ENCODE results near the gene CD274.
"Not testable (repeated sequence)": the region's sequence is repeated elsewhere in the genome, so short reads cannot be mapped to it uniquely, and the experiment has no call there.

Gene CD274

DNA sequence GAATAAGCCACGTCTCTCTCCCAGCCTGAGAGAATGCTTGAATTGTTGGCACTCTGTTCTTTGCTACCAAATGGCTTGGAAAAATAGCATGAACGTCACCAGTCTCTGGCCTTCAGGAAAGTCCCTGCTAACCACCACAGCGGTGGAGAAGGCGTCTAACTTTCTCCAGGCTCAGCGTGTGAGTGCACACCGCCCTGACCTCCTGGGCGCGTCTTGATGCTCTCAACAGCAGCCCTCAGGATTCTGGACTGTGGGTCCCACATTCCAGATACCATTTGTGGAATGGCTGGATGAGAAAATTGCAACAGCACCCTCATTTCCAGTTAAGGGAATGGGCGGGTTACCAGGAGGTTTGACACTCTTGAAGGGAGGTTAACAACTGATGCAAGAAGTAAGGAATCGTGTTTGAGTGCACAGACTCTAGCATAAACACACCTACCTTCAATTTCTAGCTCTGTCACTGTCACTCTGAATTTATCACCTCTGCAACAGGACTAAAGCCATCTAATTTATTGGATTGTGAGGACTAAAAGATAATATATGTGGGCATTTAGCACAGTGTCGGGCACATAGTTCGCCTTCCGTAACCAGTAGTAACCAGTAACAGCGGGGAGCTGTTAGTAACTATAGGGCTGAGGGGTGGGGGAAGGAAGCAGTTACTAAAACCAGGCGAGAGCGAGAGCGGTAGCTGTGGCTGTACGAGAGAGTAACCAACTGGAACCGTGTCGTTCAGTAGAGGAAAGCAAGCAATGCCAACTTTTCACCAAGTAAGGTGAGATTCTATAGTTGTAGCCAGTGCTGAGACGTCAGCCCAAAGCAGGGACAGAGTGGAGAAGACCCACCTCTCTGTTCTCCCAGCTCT is 11.8 kb upstream of the CD274 start:
- ATAC-seq: peak; percentile 32 to 33

DNA sequence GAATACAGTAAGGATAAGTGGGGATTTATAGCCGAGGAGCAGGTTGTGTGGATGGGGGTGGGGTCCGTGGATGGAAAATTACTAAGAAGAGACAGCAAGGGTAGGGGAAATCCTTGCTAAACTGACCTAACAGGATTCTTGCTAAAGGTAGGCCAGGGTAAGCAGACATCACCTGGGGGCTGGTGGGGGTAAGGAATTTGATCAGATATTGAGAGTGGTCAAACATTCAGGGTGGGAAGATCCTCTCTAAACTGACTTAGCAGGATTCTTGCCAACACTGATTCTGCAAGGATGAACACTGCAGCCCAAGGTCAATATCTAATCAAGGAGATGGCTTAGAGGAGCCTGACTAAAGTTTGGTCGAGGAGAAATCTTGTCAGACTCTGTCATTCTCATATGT is 9.9 kb upstream of the CD274 start:
- no peak for ATAC-seq

DNA sequence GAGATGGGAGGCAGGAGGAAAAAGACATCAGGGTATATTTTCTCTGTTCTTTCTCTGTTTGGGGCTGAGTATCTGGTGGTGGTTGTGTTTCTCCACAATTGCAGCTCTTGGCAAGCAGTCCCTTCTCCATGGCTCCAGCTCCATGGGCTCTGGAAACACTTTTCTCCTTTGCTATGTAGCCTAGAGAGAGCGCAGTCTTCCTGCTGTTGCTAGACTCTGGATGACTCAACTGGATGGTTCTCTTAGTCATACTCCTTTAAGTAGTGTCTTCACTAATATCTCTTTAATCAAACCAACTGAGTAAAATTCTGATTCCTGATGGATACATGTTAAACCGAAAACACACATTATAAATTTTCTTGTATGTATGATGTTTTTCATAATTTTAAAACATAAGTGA is 9.3 kb upstream of the CD274 start:
- ATAC-seq: no peak

DNA sequence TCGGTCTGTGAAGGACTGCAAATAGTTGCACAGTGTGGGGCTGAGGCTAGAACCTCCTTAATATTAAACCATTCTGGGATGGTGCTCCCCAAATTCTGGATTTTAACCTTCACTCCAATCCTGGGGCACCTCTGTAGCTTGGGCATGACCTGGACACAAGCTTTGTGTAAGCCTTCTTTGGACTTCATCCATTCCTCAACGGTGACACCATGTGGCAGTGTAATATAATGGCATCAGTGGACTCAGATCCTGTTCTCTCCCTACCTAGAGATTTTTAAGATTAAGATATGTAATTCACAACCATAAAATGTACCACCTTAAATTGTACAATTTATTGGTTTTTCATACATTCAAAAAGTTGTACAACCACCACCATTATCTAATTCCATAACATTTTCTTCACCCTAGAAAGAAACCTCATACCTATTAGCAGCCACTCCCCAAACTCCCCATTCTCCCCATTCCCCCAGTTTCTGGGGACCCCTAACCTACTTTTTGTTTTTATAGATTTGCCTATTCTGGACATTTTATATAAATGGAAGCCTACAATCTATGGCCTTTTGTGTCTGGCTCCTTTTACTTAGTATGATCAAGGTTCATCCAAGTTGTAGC is 7.8 kb upstream of the CD274 start:
- ATAC-seq: no peak

DNA sequence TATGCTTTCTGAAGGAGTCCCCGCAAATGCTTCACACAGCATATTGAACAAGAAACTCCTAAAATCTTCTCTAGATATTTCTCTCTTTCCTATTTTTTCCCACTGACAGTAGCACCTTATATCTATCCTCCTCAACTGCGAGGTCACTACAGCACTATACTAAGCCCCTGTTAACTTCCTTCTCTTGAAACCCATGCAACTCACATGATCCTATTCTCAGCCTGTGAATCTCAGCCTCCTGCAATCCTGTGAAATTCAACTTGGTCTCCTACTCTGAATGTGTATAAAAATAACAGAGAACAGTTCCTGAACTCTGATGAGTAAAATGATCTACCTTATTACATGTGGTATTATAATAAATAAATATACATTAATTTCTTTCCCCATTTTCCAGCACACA is 6.5 kb upstream of the CD274 start:
- no peak for ATAC-seq

DNA sequence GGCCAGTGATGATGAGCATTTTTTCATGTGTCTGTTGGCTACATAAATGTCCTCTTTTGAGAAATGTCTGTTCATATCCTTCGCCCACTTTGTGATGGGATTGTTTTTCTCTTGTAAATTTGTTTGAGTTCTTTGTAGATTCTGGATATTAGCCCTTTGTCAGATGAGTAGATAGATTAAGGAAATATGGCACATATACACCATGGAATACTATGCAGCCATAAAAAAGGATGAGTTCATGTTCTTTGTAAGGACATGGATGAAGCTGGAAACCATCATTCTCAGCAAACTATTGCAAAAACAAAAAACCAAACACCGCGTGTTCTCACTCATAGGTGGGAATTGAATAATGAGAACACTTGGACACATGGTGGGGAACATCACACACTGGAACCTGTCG is 5.2 kb upstream of the CD274 start:
- ATAC-seq: not testable (repeated sequence)

DNA sequence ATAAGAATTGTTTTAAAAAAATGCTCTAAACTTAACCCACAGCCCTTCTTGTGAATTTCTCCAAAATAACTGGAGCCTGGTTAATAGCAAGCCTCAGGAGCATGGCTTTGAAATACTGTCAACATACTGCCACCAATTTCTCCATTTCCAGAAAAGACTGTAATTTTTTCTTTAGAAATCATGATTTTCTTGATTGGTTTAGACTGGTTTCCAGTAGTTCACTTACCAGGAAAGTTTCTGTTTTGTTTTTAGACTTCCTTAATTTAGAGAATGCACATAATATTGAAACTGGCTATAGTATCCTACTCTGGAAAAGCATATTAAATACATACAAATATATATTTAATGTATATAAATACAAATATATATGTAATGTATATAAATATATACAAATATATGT is 4.5 kb upstream of the CD274 start:
- ATAC-seq: no peak

DNA sequence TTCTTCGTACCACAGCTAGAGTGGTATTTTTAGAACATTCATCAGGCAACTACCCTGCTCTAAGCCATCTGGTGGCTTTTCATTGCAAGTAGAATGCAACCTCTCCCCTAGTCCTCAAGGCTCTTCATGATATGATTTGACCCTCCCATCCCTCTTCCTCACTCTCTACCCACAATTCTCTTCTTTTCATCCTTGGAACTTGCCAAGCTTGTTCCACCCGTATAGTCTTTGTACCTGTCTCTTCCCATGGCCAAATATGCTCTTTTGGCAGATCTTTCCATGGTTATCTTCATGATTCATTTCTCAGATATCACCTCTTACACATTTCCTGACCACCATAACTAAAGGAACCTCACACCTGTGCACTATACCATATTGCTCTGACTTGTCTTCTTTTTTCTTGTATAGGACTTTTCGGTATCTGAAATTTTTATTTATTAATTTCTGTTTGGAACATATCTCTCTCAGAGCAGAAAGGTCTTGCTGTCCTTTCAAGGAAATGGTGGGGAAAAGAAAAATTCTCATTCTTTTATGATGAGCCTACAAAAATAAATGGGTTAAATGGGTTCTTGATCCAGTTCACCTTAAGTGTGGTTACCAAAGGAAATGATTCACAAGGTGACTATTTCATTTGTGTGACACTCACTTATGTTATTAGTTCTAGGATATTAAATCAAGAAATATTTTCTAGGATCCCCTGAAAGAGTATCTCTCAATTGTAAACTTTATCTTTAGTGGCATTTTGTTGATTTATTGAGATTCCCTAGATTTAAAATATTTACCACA is 3.7 kb upstream of the CD274 start:
- peak; percentile 53 to 57 for ATAC-seq

DNA sequence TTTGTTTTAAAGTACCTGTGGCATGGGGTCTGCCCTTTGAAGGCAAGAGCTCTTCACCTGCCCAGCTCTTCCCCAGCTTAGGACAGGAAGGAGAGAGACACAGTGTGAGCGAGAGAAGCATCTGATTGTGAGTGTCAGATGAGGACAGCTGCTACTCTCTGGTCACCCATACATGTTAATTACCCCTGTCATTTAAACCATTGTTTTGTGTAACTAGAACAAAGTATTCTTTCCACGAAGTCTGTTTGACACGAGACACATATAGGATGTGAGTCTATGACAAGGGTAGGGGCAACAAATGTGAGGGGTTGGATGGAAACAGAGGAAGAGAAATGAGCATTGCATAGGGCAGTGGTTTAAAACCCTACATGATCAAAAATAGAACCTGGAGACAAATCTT is 3.0 kb upstream of the CD274 start:
- no peak for ATAC-seq

DNA sequence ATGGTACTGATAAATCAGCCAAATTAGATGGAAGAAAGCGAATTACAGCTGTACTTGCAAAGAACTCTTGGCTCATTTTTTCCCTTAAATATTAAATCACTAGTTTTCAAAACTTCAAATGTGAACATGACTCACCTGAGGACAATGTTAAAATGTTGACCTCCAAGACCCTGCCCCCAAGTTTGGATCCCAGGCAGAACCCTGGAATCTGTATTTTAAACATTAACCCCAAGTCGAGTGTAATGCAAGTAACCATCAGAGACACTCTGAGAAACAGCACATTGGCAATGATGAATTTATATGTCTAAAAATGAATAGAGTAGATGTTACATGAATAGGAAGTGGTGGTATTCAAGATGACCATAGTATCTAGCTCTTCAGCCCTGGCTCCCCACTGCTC is 2.3 kb upstream of the CD274 start:
- no peak for ATAC-seq

DNA sequence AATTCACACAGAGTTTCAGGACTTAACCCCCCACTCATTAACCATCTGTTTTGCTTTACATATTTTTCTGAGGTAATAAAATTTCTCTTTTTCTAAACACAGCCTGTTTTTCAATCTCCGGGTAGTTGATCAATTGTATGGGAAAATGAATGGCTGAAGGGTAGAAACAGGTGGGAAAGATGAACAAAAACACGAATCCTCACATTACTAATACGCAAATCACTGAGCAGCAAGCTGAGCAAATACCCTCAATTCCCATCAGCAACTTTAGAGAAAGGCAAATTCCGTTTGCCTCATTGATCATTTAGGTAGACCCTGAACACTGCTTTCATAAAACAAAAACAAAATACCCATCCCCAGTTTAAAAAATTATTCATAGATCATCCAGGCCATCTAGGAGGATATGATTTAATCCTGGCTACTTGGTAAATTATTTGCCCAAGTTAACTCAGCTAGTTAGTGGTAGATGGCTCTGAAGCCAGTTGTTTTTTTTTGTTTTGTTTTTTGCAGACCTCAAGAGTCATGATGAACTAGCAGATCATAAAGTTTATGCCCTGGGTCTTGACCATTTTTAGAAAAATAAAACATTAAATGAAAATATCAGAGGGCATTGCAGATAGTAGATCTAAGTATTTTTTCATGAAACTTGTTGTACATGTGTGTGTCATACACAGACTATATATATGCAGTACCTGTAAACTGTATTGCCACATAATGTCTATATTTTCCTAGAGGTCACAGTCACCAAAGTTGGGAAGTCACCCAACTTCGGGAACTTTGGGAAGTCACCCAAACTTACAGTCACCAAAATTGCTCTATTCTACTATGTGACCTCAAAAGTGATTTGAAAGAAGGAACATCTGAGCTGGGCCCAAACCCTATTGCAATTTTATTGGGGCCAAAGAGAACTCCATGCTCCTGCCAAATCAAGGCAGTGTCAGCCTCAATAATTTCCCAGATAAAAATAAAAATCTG is 1.6 kb upstream of the CD274 start:
- no peak for ATAC-seq

DNA sequence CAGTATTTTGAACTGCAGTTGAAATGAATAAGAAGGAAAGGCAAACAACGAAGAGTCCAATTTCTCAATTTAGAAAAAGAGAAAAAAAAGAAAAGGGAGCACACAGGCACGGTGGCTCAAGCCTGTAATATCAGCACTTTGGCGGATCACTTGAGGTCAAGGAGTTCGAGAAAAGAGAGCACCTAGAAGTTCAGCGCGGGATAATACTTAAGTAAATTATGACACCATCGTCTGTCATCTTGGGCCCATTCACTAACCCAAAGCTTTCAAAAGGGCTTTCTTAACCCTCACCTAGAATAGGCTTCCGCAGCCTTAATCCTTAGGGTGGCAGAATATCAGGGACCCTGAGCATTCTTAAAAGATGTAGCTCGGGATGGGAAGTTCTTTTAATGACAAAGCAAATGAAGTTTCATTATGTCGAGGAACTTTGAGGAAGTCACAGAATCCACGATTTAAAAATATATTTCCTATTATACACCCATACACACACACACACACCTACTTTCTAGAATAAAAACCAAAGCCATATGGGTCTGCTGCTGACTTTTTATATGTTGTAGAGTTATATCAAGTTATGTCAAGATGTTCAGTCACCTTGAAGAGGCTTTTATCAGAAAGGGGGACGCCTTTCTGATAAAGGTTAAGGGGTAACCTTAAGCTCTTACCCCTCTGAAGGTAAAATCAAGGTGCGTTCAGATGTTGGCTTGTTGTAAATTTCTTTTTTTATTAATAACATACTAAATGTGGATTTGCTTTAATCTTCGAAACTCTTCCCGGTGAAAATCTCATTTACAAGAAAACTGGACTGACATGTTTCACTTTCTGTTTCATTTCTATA is 602 bp upstream of the CD274 start:
- ATAC-seq: peak in 1 of 2 donors; percentile 0

DNA sequence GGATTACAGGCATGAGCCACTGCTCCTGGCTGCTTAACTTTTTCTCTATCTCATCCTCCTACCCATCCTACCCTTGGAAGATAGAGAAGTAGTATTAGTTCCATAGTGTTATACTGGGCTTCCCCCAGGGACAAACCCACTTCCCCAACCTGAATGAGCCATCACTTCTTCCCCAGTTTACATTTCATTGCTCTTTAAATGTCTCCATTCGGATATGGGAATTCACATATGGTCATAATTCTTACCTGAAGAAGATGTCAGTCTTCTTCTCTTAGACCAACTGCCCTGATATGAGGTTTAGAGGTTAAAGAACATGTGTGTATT is 1.9 kb downstream of the CD274 start:
- no peak for ATAC-seq

DNA sequence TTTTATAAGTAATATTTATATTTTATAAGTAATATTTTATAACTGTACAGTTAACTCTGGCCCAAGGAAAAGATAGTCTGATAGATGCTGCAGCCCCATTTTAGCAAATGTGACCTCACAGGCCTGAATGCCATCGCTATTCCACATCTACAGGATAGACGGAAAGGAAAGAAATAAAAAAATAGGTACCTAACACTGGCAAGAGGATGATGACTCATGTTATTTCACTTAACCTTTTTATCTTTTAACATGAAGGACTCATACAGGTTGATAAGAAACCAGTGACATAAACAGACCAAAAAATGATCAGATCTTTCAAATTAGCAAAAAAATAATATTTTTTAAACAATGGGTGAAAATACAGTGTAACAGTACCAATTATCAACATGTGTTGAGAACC is 2.7 kb downstream of the CD274 start:
- no peak for ATAC-seq

DNA sequence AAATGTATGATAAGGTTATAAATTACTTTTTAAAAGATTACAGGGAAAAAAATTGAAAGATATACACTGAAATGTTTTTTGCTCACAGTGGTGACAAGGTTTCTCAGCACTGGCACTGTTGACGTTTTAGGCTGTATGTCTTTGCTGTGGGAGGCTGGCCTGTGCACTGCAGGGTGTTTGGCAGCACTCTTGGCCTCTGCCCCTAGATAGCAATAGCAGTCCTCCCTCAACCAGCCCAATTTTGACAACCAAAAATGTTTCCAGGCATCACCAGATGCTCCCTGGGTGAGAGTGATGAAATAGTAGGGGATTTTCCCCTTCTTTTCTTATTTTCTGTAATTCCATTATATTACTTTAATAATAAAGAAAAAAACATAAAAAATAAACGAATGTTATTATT is 3.3 kb downstream of the CD274 start:
- no peak for ATAC-seq

DNA sequence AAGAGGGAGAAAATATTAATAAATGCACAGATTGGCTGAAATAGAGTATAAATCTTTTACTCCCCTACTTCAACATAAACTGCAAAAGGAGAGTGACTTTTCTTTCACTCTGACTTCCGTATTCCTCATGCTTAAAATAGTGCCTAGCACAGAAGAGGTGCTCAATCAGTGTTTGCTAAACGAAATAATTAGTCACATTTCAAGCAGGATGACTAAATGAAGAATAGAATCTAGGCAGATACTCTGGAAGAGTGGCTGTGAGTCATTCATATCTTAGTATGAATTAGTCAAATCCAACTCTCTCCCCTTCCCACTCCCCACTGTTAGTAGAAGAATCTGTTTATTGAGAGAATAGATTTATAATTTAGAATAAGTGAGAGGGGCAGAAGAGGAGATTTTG is 4.8 kb downstream of the CD274 start:
- ATAC-seq: peak; percentile 73 to 76

DNA sequence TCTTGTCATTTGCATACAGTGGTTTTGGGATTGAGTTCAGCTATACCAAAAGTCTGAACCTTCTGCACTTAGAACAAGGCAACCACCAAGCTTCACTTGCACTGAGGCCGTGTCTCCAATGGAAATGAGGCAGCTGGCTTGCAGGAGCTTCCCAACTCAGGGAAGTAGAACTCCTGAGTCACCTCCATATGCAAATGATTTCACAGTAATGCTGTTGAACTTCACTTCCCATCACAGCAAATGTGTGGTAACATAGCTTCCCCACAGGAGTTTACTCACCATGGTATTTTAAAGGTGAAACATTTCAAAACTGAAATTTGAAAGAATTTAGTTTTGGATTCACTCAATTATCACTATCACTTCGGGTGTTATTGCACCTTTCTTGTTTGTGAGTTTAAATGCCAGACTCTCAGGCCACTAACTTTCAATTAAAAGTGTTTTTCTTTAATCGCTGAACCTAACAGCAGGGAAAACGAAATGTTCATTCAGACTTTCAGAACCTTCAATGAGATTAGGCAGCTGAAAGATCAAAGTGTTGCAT is 9.0 kb downstream of the CD274 start:
- ATAC-seq: peak; percentile 71

DNA sequence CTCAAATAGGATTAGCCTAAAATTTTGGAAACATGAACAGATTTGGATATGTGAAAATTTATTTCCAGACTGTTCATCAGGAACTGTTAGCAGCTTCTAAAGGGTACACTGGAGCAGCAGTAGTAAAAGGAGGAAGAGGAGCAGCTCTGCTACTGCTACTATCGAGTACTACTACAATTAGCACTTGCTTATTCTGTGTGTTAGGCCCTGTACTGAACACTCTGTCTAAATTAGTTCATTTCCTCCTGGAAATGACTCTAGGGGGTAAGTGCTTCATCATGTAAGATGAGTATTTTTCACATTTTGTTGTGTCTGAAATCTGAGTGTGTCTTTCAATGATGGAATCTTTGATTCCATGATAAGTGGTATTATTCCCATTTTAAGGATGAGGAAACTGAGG is 9.8 kb downstream of the CD274 start:
- ATAC-seq: no peak

DNA sequence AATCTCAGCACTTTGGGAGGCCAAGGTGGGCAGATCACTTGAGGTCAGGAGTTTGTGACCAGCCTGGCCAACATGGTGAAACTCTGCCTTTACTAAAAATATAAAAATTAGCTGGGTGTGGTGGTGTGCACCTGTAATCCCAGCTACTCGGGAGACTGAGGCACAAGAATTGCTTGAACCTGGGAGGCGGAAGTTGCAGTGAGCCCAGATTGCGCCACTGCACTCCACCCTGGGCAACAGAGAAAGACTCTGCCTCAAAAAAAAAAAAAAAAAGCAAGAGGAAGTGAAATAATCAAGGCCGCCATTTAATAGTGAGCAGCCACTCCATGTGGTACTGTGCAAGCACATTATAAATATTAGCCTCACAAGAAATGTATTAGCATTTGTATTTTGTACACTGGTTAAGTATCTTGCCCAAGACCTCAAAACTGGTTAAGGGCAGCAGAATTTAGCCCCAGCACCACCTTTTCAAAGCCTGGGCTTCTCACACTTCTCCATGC is 14.5 kb downstream of the CD274 start:
- not testable (repeated sequence) for ATAC-seq

DNA sequence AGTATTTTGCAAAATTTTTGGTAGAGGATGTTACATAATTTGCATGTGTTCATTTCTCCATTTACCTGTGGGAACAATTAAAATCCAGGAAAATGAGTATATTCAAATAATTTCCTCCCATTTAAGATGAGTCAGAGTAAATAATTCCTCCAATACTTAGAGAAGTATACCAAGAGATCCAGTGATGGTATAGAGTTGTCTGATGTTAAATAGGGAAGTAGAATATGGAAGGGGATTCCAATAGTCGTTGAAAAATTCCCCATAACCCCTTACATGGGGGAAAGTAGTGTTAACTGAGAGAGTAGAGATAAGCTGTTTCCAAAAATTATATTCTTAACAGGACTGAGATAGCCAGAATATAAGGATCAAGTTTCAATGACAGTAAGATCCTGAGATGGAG is 15.7 kb downstream of the CD274 start:
- ATAC-seq: no peak

DNA sequence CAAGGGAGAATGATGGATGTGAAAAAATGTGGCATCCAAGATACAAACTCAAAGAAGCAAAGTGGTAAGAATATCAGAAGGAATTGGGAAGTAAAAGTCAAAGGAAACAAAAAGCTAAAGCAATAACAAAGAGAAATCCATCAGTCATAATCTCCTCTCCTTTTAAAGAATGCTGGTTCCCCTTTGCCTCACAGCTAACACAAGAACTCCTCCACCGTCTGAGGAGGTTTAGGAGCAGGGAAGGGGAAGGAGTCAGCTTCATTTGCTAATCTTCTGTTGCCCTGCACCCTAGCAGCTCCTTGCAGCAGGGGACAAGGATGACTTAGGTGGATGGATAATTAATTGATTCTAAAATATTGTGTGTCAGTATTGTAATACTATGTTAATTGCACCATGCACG is 16.4 kb downstream of the CD274 start:
- ATAC-seq: no peak
